RWPE2 (cell line): Measurements from ENCODE around the gene DIP2C.
"Not testable (repeated sequence)": the region's sequence is repeated elsewhere in the genome, so short reads cannot be mapped to it uniquely, and the experiment has no call there.

Experiments used
- ATAC-seq: fragments of 200-7000 bp; cut with Tn5 transposase; 3 replicates; pipeline ENCODE4 v1.9.1; 2021; ENCODE audit warnings: low read depth
- DNase-seq: peaks from one replicate; pipeline ENCODE4 v3.0.0-alpha.2; 2020; ENCODE audit warnings: low spot score
- H3K27ac ChIP-seq: fragments of 450-650 bp; 2 replicates; pipeline ENCODE4 v1.5.1; 2017; ENCODE audit warnings: mild to moderate bottlenecking; ENCODE audit not compliant: poor library complexity, severe bottlenecking
- H3K27me3 ChIP-seq: fragments of 250-450 bp; sonication (Bioruptor Pico); 2 replicates; pipeline ENCODE4 v1.5.1; 2021; ENCODE audit warnings: mild to moderate bottlenecking, moderate library complexity; ENCODE audit not compliant: insufficient read depth, poor library complexity, severe bottlenecking
- H3K36me3 ChIP-seq: fragments of 250-450 bp; sonication (Bioruptor Pico); 2 replicates; pipeline ENCODE4 v1.5.1; 2020; ENCODE audit warnings: low read depth, mild to moderate bottlenecking, moderate library complexity
- H3K4me1 ChIP-seq: fragments of 250-450 bp; sonication (Bioruptor Pico); 2 replicates; pipeline ENCODE4 v1.5.1; 2021; ENCODE audit warnings: mild to moderate bottlenecking, moderate library complexity; ENCODE audit not compliant: insufficient read depth, poor library complexity, severe bottlenecking
- H3K4me3 ChIP-seq: fragments of 250-450 bp; sonication (Bioruptor Pico); 2 replicates; pipeline ENCODE4 v1.5.1; 2021; ENCODE audit warnings: mild to moderate bottlenecking, moderate library complexity; ENCODE audit not compliant: severe bottlenecking
- H3K9me3 ChIP-seq: fragments of 250-450 bp; sonication (Bioruptor Pico); 2 replicates; pipeline ENCODE4 v1.5.1; 2021; ENCODE audit warnings: mild to moderate bottlenecking, moderate library complexity; ENCODE audit not compliant: severe bottlenecking
- CTCF ChIP-seq: fragments of 450-650 bp; IDR thresholded peaks from one replicate; pipeline ENCODE4 v1.5.1; 2017; ENCODE audit warnings: mild to moderate bottlenecking, moderate library complexity; ENCODE audit not compliant: poor library complexity, severe bottlenecking

The DIP2C gene

DNA sequence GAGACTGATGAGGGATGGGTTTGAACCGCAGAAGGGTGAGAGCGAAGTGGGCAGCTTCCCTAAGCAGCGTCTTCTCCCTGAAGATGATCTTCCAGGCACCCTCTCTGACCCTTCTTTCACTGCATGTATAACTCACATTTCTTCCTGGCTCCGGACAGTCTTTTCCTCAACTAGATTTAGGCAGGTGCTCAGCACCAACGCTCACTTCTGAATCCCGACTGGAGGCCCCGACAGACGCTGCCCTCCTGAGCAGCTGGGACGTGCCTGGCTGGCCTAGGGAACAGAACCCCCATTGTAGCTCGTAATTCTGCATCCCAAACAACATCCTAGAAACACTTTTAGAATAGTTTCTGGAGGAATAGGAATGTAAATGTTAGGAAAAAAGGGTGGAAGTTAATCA, 206.6 kb downstream of the DIP2C start:
- peaks cover 9% of the 10 kb centered on the region for H3K4me1 ChIP-seq
- no peak for TF ChIP-seq CTCF
- no peaks in the 10 kb centered on the region for H3K9me3 ChIP-seq
- no peaks in the 10 kb centered on the region for H3K36me3 ChIP-seq
- no peak overlapping the region for H3K4me3 ChIP-seq
- DNase-seq: no peak
- H3K27ac ChIP-seq: no peak overlapping the region
- H3K27me3 ChIP-seq: no peaks in the 10 kb centered on the region
- no peak for ATAC-seq

DNA sequence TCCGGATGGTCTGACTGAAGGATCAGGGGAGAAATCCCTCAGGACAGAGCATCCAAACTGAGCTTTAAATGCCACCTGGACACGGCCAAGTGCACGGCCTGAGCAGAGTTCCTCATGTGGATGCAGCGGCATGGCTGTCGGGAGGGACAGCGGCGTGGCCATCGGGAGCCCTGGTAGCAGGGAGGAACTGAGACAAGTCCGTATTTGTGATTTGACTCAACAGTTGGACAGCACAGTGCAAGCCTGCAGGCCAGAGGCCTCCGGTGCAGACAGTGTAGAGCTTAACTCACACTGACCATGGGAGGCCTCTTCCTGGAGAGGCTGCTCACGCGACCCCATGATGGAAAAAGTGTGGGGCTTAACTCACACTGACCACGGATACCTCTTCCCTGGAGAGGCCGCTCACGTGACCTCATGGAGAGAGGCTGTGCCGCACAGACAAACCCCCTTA, 207.4 kb downstream of the DIP2C start:
- TF ChIP-seq CTCF: no peak
- no peaks in the 10 kb centered on the region for H3K27me3 ChIP-seq
- H3K4me3 ChIP-seq: no peak overlapping the region
- DNase-seq (no peak), ATAC-seq (no peak)
- H3K9me3 ChIP-seq: no peaks in the 10 kb centered on the region
- H3K4me1 ChIP-seq: peaks cover 9% of the 10 kb centered on the region
- no peaks in the 10 kb centered on the region for H3K36me3 ChIP-seq
- H3K27ac ChIP-seq: no peak overlapping the region

DNA sequence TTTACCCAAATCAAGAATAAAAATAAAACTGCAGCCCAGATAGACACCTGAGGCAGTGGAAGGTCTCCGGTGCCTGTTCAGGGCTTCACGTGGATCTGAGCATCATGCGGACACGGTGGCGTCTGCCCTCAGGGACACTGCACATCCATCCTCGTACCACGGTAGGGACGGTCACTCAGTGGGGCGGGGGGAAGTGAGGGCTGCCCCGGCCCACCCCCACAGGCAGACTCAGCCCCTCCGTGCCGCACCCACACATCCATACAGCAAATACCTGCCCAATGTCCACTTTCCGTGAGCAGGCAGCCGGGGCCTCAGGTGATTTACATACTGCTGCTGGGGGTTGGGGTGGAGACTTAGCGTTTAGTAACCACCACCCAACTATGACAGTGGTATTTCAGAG, 207.8 kb downstream of the DIP2C start:
- DNase-seq: no peak
- ATAC-seq: no peak
- Histone ChIP-seq H3K4me1 (peaks cover 9% of the 10 kb centered on the region), H3K36me3 (no peaks in the 10 kb centered on the region), H3K4me3 (no peak overlapping the region), H3K27me3 (no peaks in the 10 kb centered on the region), H3K9me3 (no peaks in the 10 kb centered on the region), H3K27ac (no peak overlapping the region)
- TF ChIP-seq CTCF: no peak

GRCh38 chr10:480928-481552, 208.4 kb downstream of the DIP2C start:
- no peak for DNase-seq
- ATAC-seq: no peak
- Histone ChIP-seq H3K4me1 (peaks cover 9% of the 10 kb centered on the region), H3K27me3 (no peaks in the 10 kb centered on the region), H3K4me3 (no peak overlapping the region), H3K27ac (no peak overlapping the region), H3K9me3 (no peaks in the 10 kb centered on the region), H3K36me3 (no peaks in the 10 kb centered on the region)
- no peak for TF ChIP-seq CTCF

- Histone ChIP-seq H3K36me3 (no peaks in the 10 kb centered on the region), H3K4me3 (no peak overlapping the region), H3K9me3 (no peaks in the 10 kb centered on the region), H3K27ac (no peak overlapping the region), H3K4me1 (peaks cover 6% of the 10 kb centered on the region), H3K27me3 (no peaks in the 10 kb centered on the region)
- no peak for TF ChIP-seq CTCF
- ATAC-seq: no peak
- no peak for DNase-seq
Observed at GRCh38 chr10:480498-480927, 209.0 kb downstream of the DIP2C start.

GRCh38 chr10:479706-480497, 209.6 kb downstream of the DIP2C start:
- not testable (repeated sequence) for ATAC-seq, H3K9me3 ChIP-seq, H3K4me3 ChIP-seq, H3K27ac ChIP-seq, H3K4me1 ChIP-seq, H3K36me3 ChIP-seq, DNase-seq, H3K27me3 ChIP-seq
